Mesendoderm (in vitro differentiated cells): ENCODE results near the gene FAAP100.
A peak's percentile ranks its signal among the peaks of the same experiment; 100 is the strongest.

Experiments
- DNase-seq: peaks from one replicate; pipeline ENCODE4 v3.0.0; 2013
- H2AK5ac ChIP-seq: 2 replicates; pipeline ENCODE4 v1.6.1; 2013; ENCODE audit warnings: low read length, inconsistent platforms
- H2BK120ac ChIP-seq: 2 replicates; pipeline ENCODE4 v1.6.1; 2013; ENCODE audit warnings: low read depth, mild to moderate bottlenecking, low read length, moderate library complexity, mixed read lengths
- H2BK15ac ChIP-seq: replicated peaks from 2 replicates; pipeline ENCODE4 v1.6.1; 2013; ENCODE audit warnings: low read depth, mild to moderate bottlenecking, moderate library complexity
- H2BK5ac ChIP-seq: 2 replicates; pipeline ENCODE4 v1.6.1; 2013; ENCODE audit warnings: low read length, inconsistent platforms
- H3K18ac ChIP-seq: 2 replicates; pipeline ENCODE4 v1.6.1; 2013; ENCODE audit warnings: mild to moderate bottlenecking, low read length, mixed read lengths
- H3K23ac ChIP-seq: one replicate; pipeline ENCODE4 v1.6.1; 2013; ENCODE audit warnings: low read length
- H3K27ac ChIP-seq: 2 replicates; pipeline ENCODE4 v1.5.1; 2013; ENCODE audit warnings: low read depth, mild to moderate bottlenecking, inconsistent platforms, low read length, moderate library complexity
- H3K27me3 ChIP-seq: 2 replicates; pipeline ENCODE4 v1.6.1; 2013; ENCODE audit warnings: low read length, control low read depth, mild to moderate bottlenecking, inconsistent platforms; ENCODE audit not compliant: insufficient read depth, poor library complexity
- H3K36me3 ChIP-seq: 2 replicates; pipeline ENCODE4 v1.6.1; 2013; ENCODE audit warnings: low read length, inconsistent platforms; ENCODE audit not compliant: control insufficient read depth, insufficient read depth
- H3K4ac ChIP-seq: one replicate; pipeline ENCODE4 v1.6.1; 2013; ENCODE audit warnings: low read depth, mild to moderate bottlenecking, low read length, moderate library complexity
- H3K4me1 ChIP-seq: 2 replicates; pipeline ENCODE4 v1.6.1; 2013; ENCODE audit warnings: low read depth, low read length, inconsistent platforms; ENCODE audit not compliant: control insufficient read depth
- H3K4me2 ChIP-seq: 2 replicates; pipeline ENCODE4 v1.6.1; 2013; ENCODE audit warnings: low read length
- H3K4me3 ChIP-seq: 2 replicates; pipeline ENCODE4 v1.5.1; 2013; ENCODE audit warnings: mild to moderate bottlenecking, low read length
- H3K56ac ChIP-seq: one replicate; pipeline ENCODE4 v1.6.1; 2013; ENCODE audit warnings: low read length
- H3K79me1 ChIP-seq: 2 replicates; pipeline ENCODE4 v1.6.1; 2013; ENCODE audit warnings: low read length, inconsistent platforms
- H3K79me2 ChIP-seq: 2 replicates; pipeline ENCODE4 v1.6.1; 2013; ENCODE audit warnings: mild to moderate bottlenecking, low read length; ENCODE audit not compliant: control insufficient read depth, insufficient read depth
- H3K9ac ChIP-seq: 2 replicates; pipeline ENCODE4 v1.6.1; 2013; ENCODE audit warnings: low read length, inconsistent platforms
- H4K5ac ChIP-seq: one replicate; pipeline ENCODE4 v1.6.1; 2013; ENCODE audit warnings: low read length
- H4K8ac ChIP-seq: one replicate; pipeline ENCODE4 v1.6.1; 2013; ENCODE audit warnings: low read depth, mild to moderate bottlenecking, control low read depth, low read length, moderate library complexity
- WGBS: extraction: QIAGEN DNeasy Blood & Tissue Kit; methylation state at CpG from one replicate; pipeline ENCODE4 v1.1.7; 2013; ENCODE audit warnings: low lambda C conversion rate, missing lambda C conversion rate; ENCODE audit not compliant: insufficient coverage; ENCODE audit errors: extremely low coverage; 5-methylcytosine and 5-hydroxymethylcytosine counted together

The FAAP100 gene

DNA sequence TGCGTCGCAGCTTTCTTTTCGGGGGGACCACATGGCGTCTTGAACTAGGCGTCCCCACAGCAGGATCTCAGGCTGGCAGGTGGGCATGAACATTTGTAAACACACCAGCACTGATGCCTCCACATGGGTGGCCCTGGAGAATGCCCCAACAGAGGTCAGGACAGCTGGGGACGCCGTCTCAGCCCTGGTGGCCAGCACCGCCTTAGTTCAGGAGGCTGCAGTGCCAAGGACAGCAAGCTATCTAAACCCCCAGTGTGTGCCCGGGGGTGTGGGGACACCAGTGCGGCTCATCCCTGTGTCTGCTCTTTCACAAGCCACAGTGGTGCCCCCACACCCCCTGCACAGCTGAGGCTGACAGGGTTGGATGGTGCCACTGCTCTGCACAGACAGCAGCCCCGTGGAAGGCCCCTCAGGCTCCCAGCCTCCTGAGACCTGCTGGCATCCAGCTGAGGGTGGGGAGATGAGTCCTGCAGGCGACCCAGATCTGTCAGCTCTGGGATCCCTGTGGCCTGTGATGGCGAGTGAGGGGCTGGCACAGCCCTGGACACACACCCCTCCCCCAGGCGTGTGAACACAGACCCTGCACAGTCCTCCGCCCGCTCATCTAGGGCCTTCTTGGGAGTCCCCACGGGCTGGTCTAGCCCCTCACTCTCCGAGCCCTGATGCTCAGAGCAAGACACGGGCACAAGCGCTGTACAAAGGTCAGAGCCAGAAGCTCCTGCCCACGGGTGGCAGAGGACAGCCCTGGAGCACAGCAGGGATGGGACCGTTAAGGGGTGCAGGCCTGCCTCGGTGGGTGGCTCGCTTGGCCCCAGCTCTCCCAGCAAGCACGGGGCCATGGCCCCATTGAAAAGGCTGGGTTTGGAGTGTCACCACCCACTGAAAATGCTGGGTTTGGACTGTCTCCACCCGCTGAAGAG lies 13.2 kb downstream of the FAAP100 start:
- H3K27me3 ChIP-seq, result peaks cover 5% of the 10 kb centered on the region
- no peaks in the 10 kb centered on the region for H3K79me1 ChIP-seq
- no peak overlapping the region for H3K23ac ChIP-seq
- no peak overlapping the region for H2AK5ac ChIP-seq
- H3K79me2 ChIP-seq, result no peaks in the 10 kb centered on the region
- no peak overlapping the region for H3K9ac ChIP-seq
- no peak overlapping the region for H3K27ac ChIP-seq
- H3K4me1 ChIP-seq, result peaks cover 2% of the 10 kb centered on the region
- no peak overlapping the region for H2BK120ac ChIP-seq
- no peak overlapping the region for H3K4me2 ChIP-seq
- no peaks in the 10 kb centered on the region for H3K36me3 ChIP-seq
- no peak overlapping the region for H3K4me3 ChIP-seq
- WGBS, result no CpG with 5 or more reads among the region's 26 CpGs
- no peak overlapping the region for H2BK5ac ChIP-seq
- no peak overlapping the region for H3K56ac ChIP-seq
- no peak overlapping the region for H3K4ac ChIP-seq
- H4K5ac ChIP-seq, result no peak overlapping the region
- DNase-seq, result no peak
- no peak overlapping the region for H2BK15ac ChIP-seq
- no peak overlapping the region for H3K18ac ChIP-seq
- no peak overlapping the region for H4K8ac ChIP-seq

- H3K56ac ChIP-seq, result no peak overlapping the region
- DNase-seq, result no peak
- H3K4me1 ChIP-seq, result peaks cover 2% of the 10 kb centered on the region
- H2BK5ac ChIP-seq, result no peak overlapping the region
- no CpG with 5 or more reads among the region's 26 CpGs for WGBS
- no peak overlapping the region for H3K4ac ChIP-seq
- H3K23ac ChIP-seq, result no peak overlapping the region
- no peak overlapping the region for H3K18ac ChIP-seq
- no peaks in the 10 kb centered on the region for H3K36me3 ChIP-seq
- H3K4me3 ChIP-seq, result no peak overlapping the region
- no peaks in the 10 kb centered on the region for H3K79me2 ChIP-seq
- H3K4me2 ChIP-seq, result no peak overlapping the region
- H4K8ac ChIP-seq, result no peak overlapping the region
- no peak overlapping the region for H2BK120ac ChIP-seq
- H3K79me1 ChIP-seq, result no peaks in the 10 kb centered on the region
- H2BK15ac ChIP-seq, result no peak overlapping the region
- no peak overlapping the region for H3K9ac ChIP-seq
- H2AK5ac ChIP-seq, result no peak overlapping the region
- H4K5ac ChIP-seq, result no peak overlapping the region
- no peak overlapping the region for H3K27ac ChIP-seq
- H3K27me3 ChIP-seq, result peaks cover 5% of the 10 kb centered on the region
Observed at GRCh38 chr17:81537856-81538555, 14.1 kb downstream of the FAAP100 start.

DNA sequence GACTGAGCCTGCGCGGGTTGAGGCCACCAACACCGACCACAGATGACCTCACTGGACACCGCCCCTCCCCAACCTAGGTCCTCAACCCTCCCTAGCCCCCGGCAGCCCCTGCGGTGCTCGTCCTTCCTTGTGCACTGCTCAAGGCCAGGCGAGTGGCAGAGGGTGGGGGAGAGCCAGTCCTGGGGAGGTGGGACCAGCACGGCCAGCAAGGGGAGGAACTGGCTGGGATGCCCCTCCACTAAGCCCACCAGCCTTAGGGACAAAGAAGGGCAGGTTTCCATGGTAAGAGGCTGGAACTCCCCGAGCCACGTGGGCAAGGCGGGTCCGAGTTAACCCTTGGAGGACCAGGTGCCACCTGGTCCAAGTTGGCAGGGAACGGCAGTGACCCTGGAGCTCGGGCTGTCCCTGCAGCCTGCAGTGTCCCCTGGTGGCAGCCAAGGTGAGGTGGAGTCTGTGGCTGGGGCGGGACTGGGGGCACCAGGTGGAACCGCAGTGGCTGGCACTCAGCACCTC lies 14.8 kb downstream of the FAAP100 start:
- H3K4ac ChIP-seq, result no peak overlapping the region
- H3K36me3 ChIP-seq, result no peaks in the 10 kb centered on the region
- H2AK5ac ChIP-seq, result no peak overlapping the region
- H3K27me3 ChIP-seq, result peaks cover 5% of the 10 kb centered on the region
- peak; percentile 65 for DNase-seq
- H2BK5ac ChIP-seq, result no peak overlapping the region
- no peak overlapping the region for H2BK15ac ChIP-seq
- H3K79me2 ChIP-seq, result no peaks in the 10 kb centered on the region
- H3K56ac ChIP-seq, result peak overlapping the region; percentile 73
- H4K5ac ChIP-seq, result no peak overlapping the region
- peaks cover 2% of the 10 kb centered on the region for H3K4me1 ChIP-seq
- no peak overlapping the region for H3K4me2 ChIP-seq
- H3K79me1 ChIP-seq, result no peaks in the 10 kb centered on the region
- no peak overlapping the region for H2BK120ac ChIP-seq
- H3K4me3 ChIP-seq, result no peak overlapping the region
- peak overlapping the region; percentile 44 for H3K9ac ChIP-seq
- WGBS, result no CpG with 5 or more reads among the region's 17 CpGs
- H3K18ac ChIP-seq, result no peak overlapping the region
- H4K8ac ChIP-seq, result no peak overlapping the region
- peak overlapping the region; percentile 66 for H3K23ac ChIP-seq
- no peak overlapping the region for H3K27ac ChIP-seq

- Histone ChIP-seq H3K4me2 (no peak overlapping the region), H3K36me3 (no peaks in the 10 kb centered on the region), H3K23ac (peak overlapping the region; percentile 15), H3K4me1 (peaks cover 2% of the 10 kb centered on the region), H3K18ac (no peak overlapping the region), H2BK15ac (no peak overlapping the region), H2BK120ac (no peak overlapping the region), H3K27me3 (peaks cover 5% of the 10 kb centered on the region), H3K79me1 (no peaks in the 10 kb centered on the region), H3K4ac (no peak overlapping the region), H3K9ac (no peak overlapping the region), H4K8ac (no peak overlapping the region), H4K5ac (no peak overlapping the region), H3K56ac (peak overlapping the region; percentile 73), H3K27ac (no peak overlapping the region), H2BK5ac (no peak overlapping the region), H2AK5ac (no peak overlapping the region), H3K79me2 (no peaks in the 10 kb centered on the region), H3K4me3 (no peak overlapping the region)
- no peak for DNase-seq
- no CpG with 5 or more reads among the region's 89 CpGs for WGBS
Observed at GRCh38 chr17:81536299-81537290, 15.6 kb downstream of the FAAP100 start.

- 100% methylated on average over 1 of the region's 13 CpGs for WGBS
- H3K23ac ChIP-seq, result no peak overlapping the region
- no peaks in the 10 kb centered on the region for H3K79me2 ChIP-seq
- H3K4me1 ChIP-seq, result peaks cover 2% of the 10 kb centered on the region
- no peak overlapping the region for H4K5ac ChIP-seq
- no peak overlapping the region for H3K9ac ChIP-seq
- H3K27me3 ChIP-seq, result peaks cover 5% of the 10 kb centered on the region
- no peak overlapping the region for H3K4me3 ChIP-seq
- H4K8ac ChIP-seq, result no peak overlapping the region
- no peak overlapping the region for H3K56ac ChIP-seq
- H2BK15ac ChIP-seq, result no peak overlapping the region
- H2AK5ac ChIP-seq, result no peak overlapping the region
- H3K4me2 ChIP-seq, result no peak overlapping the region
- H3K18ac ChIP-seq, result no peak overlapping the region
- H3K27ac ChIP-seq, result no peak overlapping the region
- H3K36me3 ChIP-seq, result no peaks in the 10 kb centered on the region
- H2BK120ac ChIP-seq, result no peak overlapping the region
- no peaks in the 10 kb centered on the region for H3K79me1 ChIP-seq
- no peak overlapping the region for H2BK5ac ChIP-seq
- no peak overlapping the region for H3K4ac ChIP-seq
- DNase-seq, result no peak
Observed at GRCh38 chr17:81535480-81536298, 16.5 kb downstream of the FAAP100 start.
